HG03469 (cell line): ENCODE results near the gene ATF7.
"Not testable (repeated sequence)": the region's sequence is repeated elsewhere in the genome, so short reads cannot be mapped to it uniquely, and the experiment has no call there.

Experiments used
- ATAC-seq: cut with Tn5 transposase; IDR thresholded peaks from one replicate; pipeline ENCODE4 v1.9.1; 2021; ENCODE audit warnings: mild to moderate bottlenecking, moderate library complexity, moderate number of reproducible peaks; ENCODE audit not compliant: unreplicated experiment

Gene ATF7

DNA sequence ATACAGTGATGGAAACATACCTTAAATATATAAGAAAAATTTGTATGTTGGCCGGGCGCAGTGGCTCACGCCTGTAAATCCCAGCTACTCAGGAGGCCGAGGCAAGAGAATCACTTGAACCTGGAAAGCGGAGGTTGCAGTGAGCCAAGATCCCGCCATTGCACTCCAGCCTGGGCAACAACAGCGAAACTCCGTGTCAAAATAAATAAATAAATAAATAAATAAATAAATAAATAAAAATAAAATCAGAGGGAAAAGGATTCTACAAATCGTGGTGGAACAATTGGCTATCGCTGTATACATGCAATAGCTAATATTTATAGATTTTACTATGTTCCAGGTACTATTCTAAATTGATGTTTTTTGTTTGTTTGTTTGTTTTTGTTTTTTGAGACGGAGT is 1.7 kb upstream of the ATF7 start:
- no peak for ATAC-seq

- peak; percentile 4 for ATAC-seq
Measured at GRCh38 chr12:53626702-53627169, 554 bp upstream of the ATF7 start.

- no peak for ATAC-seq
Measured at GRCh38 chr12:53625373-53625945, 723 bp downstream of the ATF7 start.

- ATAC-seq = no peak
Measured at GRCh38 chr12:53624956-53625355, 1.2 kb downstream of the ATF7 start.

GRCh38 chr12:53624458-53624857 is 1.7 kb downstream of the ATF7 start:
- no peak for ATAC-seq

DNA sequence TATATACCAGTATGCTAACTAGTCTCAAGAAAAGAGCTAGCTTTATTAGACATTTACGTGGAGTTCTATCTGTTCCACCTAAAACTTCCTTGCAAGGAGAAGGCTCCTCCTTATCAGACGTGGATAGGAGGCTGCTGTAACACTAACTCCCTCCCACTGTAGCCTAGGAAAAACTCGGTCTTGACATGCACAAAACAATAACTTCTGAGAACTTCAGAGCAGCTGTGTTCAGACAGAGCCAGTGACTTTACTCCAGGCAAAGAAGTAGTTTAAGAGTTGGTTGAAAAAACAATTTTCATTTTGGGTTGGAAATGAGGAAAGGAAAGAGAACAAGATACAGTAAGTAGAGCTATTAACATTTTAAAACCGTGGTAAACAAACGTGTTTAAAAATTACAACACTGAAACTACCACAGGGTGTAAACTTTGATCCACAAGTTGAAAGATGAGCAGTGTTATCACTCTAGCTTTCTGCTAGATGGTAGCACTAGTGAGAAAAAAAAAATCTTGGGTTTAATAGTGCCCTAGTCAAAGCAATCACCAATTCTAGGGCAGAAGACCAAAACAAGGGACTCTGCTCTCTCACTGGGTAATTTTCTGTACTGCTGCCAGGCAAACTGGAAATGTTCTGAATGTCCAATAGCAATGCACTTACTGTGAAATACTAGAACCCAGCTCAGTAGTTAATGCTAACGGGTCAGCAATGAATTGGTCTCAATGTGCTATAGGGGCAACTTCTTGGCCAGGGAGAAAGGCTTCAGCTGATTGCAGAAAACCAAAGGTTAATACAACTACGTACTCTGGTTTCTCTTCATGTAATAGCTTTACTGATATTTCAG is 2.4 kb downstream of the ATF7 start:
- ATAC-seq = no peak

GRCh38 chr12:53622724-53623123 is 3.5 kb downstream of the ATF7 start:
- ATAC-seq = no peak

DNA sequence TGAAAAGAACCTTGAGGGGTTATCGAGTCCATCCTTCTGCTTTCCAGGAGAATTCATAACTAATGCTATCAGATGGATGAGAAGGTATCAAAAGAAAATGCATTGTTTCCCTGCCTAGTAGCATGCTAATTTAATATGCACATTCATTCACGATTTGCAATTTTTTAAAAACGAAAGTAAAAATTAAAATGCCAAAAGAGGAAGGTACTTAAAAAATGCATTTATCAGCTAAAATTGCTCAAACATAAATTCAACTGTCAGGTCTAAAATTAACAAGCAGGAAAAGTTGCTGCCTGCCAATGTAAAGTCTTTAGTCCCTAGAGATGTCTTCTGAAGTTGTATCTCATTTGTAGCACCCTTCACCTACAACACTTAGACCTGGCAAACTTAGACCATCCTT is 7.9 kb downstream of the ATF7 start:
- no peak for ATAC-seq

DNA sequence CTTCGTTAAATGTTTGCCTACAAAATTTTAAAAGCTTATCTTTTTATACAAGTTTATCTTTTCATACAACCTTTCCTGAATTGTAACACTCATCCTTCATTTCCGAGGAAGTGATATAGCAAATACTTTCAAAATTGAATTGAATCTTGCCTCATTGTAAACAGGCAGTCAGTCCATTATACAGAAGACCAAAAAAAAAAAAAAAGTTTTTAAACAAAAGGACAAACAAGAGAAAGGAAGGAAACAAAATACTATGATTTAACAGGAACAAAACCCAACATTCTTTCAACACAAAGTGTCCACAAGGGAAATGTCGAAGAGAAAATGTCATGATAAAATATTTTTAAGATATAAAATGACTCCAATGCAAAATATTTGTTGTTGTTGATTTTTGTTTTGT is 8.5 kb downstream of the ATF7 start:
- ATAC-seq = no peak

DNA sequence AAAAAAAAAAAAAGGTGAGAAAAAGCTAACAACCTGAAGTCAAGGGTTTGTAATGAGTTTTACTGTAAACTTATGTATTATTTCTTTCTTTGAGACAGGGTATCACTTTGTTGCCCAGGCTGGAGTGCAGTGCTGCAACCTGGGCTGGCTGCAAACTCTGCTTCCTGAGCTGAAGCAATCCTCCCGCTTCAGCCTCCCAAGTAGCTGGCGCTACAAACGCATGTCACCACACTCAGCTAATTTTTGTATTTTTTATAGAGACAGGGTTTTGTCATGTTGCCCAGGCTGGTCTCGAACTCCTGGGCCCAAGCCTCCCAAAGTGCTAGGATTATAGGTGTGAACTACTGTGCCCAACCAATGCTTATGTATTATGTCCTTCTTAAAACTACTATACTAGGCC is 9.2 kb downstream of the ATF7 start:
- ATAC-seq = no peak

GRCh38 chr12:53613821-53614220 is 12.4 kb downstream of the ATF7 start:
- no peak for ATAC-seq

GRCh38 chr12:53612978-53613377 is 13.2 kb downstream of the ATF7 start:
- no peak for ATAC-seq

GRCh38 chr12:53611304-53611703 is 14.9 kb downstream of the ATF7 start:
- no peak for ATAC-seq

DNA sequence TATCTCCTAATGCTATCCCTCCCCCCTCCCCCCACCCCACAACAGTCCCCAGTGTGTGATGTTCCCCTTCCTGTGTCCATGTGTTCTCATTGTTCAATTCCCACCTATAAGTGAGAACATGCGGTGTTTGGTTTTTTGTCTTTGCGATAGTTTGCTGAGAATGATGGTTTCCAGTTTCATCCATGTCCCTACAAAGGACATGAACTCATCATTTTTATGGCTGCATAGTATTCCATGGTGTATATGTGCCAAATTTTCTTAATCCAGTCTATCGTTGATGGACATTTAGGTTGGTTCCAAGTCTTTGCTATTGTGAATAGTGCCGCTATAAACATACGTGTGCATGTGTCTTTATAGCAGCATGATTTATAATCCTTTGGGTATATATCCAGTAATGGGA is 19.5 kb downstream of the ATF7 start:
- ATAC-seq = not testable (repeated sequence)

- ATAC-seq = no peak
Measured at GRCh38 chr12:53604581-53604980, 21.6 kb downstream of the ATF7 start.

GRCh38 chr12:53603804-53604203 is 22.4 kb downstream of the ATF7 start:
- no peak for ATAC-seq

- no peak for ATAC-seq
Measured at GRCh38 chr12:53603196-53603595, 23.0 kb downstream of the ATF7 start.

GRCh38 chr12:53602176-53602864 is 23.9 kb downstream of the ATF7 start:
- no peak for ATAC-seq

GRCh38 chr12:53601296-53601847 is 24.8 kb downstream of the ATF7 start:
- ATAC-seq = no peak

DNA sequence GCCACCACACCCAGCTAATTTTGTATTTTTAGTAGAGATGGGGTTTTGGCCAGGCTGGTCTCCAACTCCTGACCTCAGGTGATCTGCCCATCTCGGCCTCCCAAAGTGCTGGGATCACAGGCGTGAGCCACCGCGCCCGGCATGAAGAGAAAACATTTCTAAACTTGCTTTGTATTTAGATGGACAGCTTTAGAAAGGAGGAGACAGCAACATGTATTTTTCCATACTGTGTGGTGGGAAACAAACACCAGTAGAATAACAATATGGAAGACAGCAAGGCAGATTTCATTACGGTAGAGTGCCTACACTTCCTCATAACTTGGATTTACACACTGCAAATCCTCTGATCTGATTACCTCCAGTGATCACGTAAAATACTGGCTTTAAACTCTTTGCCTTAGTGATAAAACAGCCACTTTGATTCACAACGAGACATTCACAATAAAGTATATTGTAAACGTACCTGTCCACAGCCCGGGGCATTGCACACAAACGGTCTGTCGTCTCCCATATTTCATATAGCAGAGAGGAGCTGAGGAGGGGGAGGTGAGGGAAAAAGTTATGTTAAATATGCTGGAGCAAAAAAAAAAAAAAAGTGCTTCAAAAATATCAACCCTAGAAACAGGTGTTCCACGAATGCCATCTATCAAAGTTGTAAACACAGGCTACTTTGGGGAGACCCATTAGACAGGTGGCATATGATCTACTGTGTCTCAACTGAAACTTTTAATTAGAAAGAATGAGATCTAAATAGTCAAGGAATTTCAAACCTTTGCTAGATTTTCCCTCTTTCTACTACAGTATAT is 25.5 kb downstream of the ATF7 start:
- no peak for ATAC-seq

GRCh38 chr12:53599579-53599978 is 26.6 kb downstream of the ATF7 start:
- no peak for ATAC-seq
